T-helper 17 cell (primary cell): ENCODE results near the gene CORO7. TPM values are rescaled to one million over a fixed set of nuclear protein-coding genes. Genes with fewer than 3 reads are reported as not detected.
A peak's percentile ranks its signal among the peaks of the same experiment; 100 is the strongest.

Experiments
- ATAC-seq: fragments of 150-1000 bp; cut with Tn5 transposase; 2 replicates; pipeline ENCODE4 v1.10.0; 2021; ENCODE audit warnings: mild to moderate bottlenecking, moderate library complexity
- DNase-seq, 3 donors: peaks; one replicate each; pipeline versions ENCODE4 v3.0.0 to v3.0.0-alpha.2; 2020 to 2021
- H3K9me3 ChIP-seq: one replicate; pipeline ENCODE4 v1.7.0; 2013; ENCODE audit warnings: low read length, mild to moderate bottlenecking; ENCODE audit not compliant: control insufficient read depth, poor library complexity, severe bottlenecking
- H3K27ac Mint-ChIP-seq: one replicate; pipeline ENCODE4 v1.8.0; 2022; ENCODE audit warnings: mild to moderate bottlenecking, moderate library complexity, mixed read lengths
- H3K27me3 Mint-ChIP-seq: one replicate; pipeline ENCODE4 v1.8.0; 2022; ENCODE audit warnings: mixed read lengths
- H3K36me3 Mint-ChIP-seq: one replicate; pipeline ENCODE4 v1.8.0; 2022; ENCODE audit warnings: low read depth, mixed read lengths
- H3K4me1 Mint-ChIP-seq: one replicate; pipeline ENCODE4 v1.8.0; 2022; ENCODE audit warnings: mild to moderate bottlenecking, mixed read lengths
- H3K4me3 Mint-ChIP-seq: one replicate; pipeline ENCODE4 v1.8.0; 2022; ENCODE audit warnings: mild to moderate bottlenecking, moderate library complexity, mixed read lengths
- total RNA-seq, 4 donors: library from RNA in 2 of 4; stranded (reverse) in 2 of 4; gene quantifications; one replicate each; pipeline ENCODE4 v1.2.3 and lab custom pipeline; 2022 to 2026

CORO7 gene
- total RNA-seq, 2 donors from 2014 or later: 733 to 757 TPM

GRCh38 chr16:4389051-4389955 is 27.1 kb downstream of the CORO7 start:
- no peaks in the 10 kb centered on the region for H3K27me3 Mint-ChIP-seq
- peak overlapping the region; percentile 85 for H3K27ac Mint-ChIP-seq
- peaks cover 5% of the 10 kb centered on the region for H3K4me1 Mint-ChIP-seq
- no peaks in the 10 kb centered on the region for H3K36me3 Mint-ChIP-seq
- ATAC-seq (no peak), DNase-seq (no peak)
- H3K9me3 ChIP-seq: no peaks in the 10 kb centered on the region
- H3K4me3 Mint-ChIP-seq: peak overlapping the region; percentile 63

GRCh38 chr16:4388271-4389021 is 27.9 kb downstream of the CORO7 start:
- peaks cover 5% of the 10 kb centered on the region for H3K4me1 Mint-ChIP-seq
- peak overlapping the region; percentile 85 for H3K27ac Mint-ChIP-seq
- H3K36me3 Mint-ChIP-seq: no peaks in the 10 kb centered on the region
- ATAC-seq (no peak), DNase-seq (no peak)
- no peaks in the 10 kb centered on the region for H3K9me3 ChIP-seq
- H3K27me3 Mint-ChIP-seq: no peaks in the 10 kb centered on the region
- no peak overlapping the region for H3K4me3 Mint-ChIP-seq

- Mint-ChIP-seq H3K36me3 (no peaks in the 10 kb centered on the region), H3K27ac (peak overlapping the region; percentile 85), H3K27me3 (no peaks in the 10 kb centered on the region), H3K4me3 (peak overlapping the region; percentile 45), H3K4me1 (peaks cover 10% of the 10 kb centered on the region)
- ATAC-seq (no peak), DNase-seq (no peak)
- no peaks in the 10 kb centered on the region for H3K9me3 ChIP-seq
Observed at GRCh38 chr16:4387781-4388180, 28.6 kb downstream of the CORO7 start.

- H3K9me3 ChIP-seq: no peaks in the 10 kb centered on the region
- Mint-ChIP-seq H3K27me3 (no peaks in the 10 kb centered on the region), H3K4me1 (peaks cover 12% of the 10 kb centered on the region), H3K27ac (peak overlapping the region; percentile 85), H3K4me3 (peak overlapping the region; percentile 67), H3K36me3 (no peaks in the 10 kb centered on the region)
- no peak for DNase-seq
- no peak for ATAC-seq
Observed at GRCh38 chr16:4386951-4387565, 29.3 kb downstream of the CORO7 start.

- ATAC-seq: no peak
- peaks cover 12% of the 10 kb centered on the region for H3K4me1 Mint-ChIP-seq
- peak overlapping the region; percentile 67 for H3K4me3 Mint-ChIP-seq
- no peaks in the 10 kb centered on the region for H3K27me3 Mint-ChIP-seq
- DNase-seq: no peak
- peak overlapping the region; percentile 85 for H3K27ac Mint-ChIP-seq
- no peaks in the 10 kb centered on the region for H3K9me3 ChIP-seq
- no peaks in the 10 kb centered on the region for H3K36me3 Mint-ChIP-seq
Observed at GRCh38 chr16:4386451-4386805, 30.0 kb downstream of the CORO7 start.

GRCh38 chr16:4385789-4386450 is 30.5 kb downstream of the CORO7 start:
- Mint-ChIP-seq H3K27ac (peak overlapping the region; percentile 85), H3K27me3 (no peaks in the 10 kb centered on the region), H3K4me3 (peak overlapping the region; percentile 67), H3K4me1 (peaks cover 14% of the 10 kb centered on the region), H3K36me3 (no peaks in the 10 kb centered on the region)
- no peak for DNase-seq
- H3K9me3 ChIP-seq: no peaks in the 10 kb centered on the region
- ATAC-seq: no peak

GRCh38 chr16:4385066-4385788 is 31.2 kb downstream of the CORO7 start:
- Mint-ChIP-seq H3K36me3 (no peaks in the 10 kb centered on the region), H3K4me1 (peaks cover 20% of the 10 kb centered on the region), H3K27ac (peak overlapping the region; percentile 85), H3K4me3 (peak overlapping the region; percentile 67), H3K27me3 (no peaks in the 10 kb centered on the region)
- DNase-seq (no peak), ATAC-seq (no peak)
- no peaks in the 10 kb centered on the region for H3K9me3 ChIP-seq

GRCh38 chr16:4384509-4384942 is 31.9 kb downstream of the CORO7 start:
- Mint-ChIP-seq H3K27ac (peak overlapping the region; percentile 92), H3K4me1 (peaks cover 19% of the 10 kb centered on the region), H3K36me3 (no peaks in the 10 kb centered on the region), H3K27me3 (no peaks in the 10 kb centered on the region), H3K4me3 (peak overlapping the region; percentile 39)
- no peak for DNase-seq
- ATAC-seq: no peak
- H3K9me3 ChIP-seq: no peaks in the 10 kb centered on the region

GRCh38 chr16:4383591-4384444 is 32.6 kb downstream of the CORO7 start:
- ATAC-seq (no peak), DNase-seq (no peak)
- no peaks in the 10 kb centered on the region for H3K36me3 Mint-ChIP-seq
- H3K27me3 Mint-ChIP-seq: no peaks in the 10 kb centered on the region
- peaks cover 20% of the 10 kb centered on the region for H3K4me1 Mint-ChIP-seq
- peak overlapping the region; percentile 92 for H3K27ac Mint-ChIP-seq
- no peaks in the 10 kb centered on the region for H3K9me3 ChIP-seq
- peak overlapping the region; percentile 39 for H3K4me3 Mint-ChIP-seq

GRCh38 chr16:4382795-4383357 is 33.5 kb downstream of the CORO7 start:
- peak overlapping the region; percentile 92 for H3K27ac Mint-ChIP-seq
- no peaks in the 10 kb centered on the region for H3K27me3 Mint-ChIP-seq
- no peaks in the 10 kb centered on the region for H3K36me3 Mint-ChIP-seq
- ATAC-seq (peak; percentile 1), DNase-seq (no peak)
- H3K4me1 Mint-ChIP-seq: peaks cover 23% of the 10 kb centered on the region
- peak overlapping the region; percentile 81 for H3K4me3 Mint-ChIP-seq
- no peaks in the 10 kb centered on the region for H3K9me3 ChIP-seq

GRCh38 chr16:4381935-4382794 is 34.2 kb downstream of the CORO7 start:
- peak overlapping the region; percentile 81 for H3K4me3 Mint-ChIP-seq
- peak overlapping the region; percentile 92 for H3K27ac Mint-ChIP-seq
- H3K4me1 Mint-ChIP-seq: peaks cover 29% of the 10 kb centered on the region
- ATAC-seq (peak; percentile 2), DNase-seq (no peak)
- no peaks in the 10 kb centered on the region for H3K9me3 ChIP-seq
- no peaks in the 10 kb centered on the region for H3K36me3 Mint-ChIP-seq
- no peaks in the 10 kb centered on the region for H3K27me3 Mint-ChIP-seq
